CD4-positive, alpha-beta T cell (primary cell): ENCODE data around the gene NASP. TPM values are rescaled to one million over a fixed set of nuclear protein-coding genes. Genes with fewer than 3 reads are reported as not detected.
A peak's percentile ranks its signal among the peaks of the same experiment; 100 is the strongest.

Experiments used
- ATAC-seq: fragments of 200-7000 bp; cut with Tn5 transposase; one replicate; pipeline ENCODE4 v1.10.0; 2022; ENCODE audit warnings: mild to moderate bottlenecking; ENCODE audit not compliant: poor library complexity
- CTCF ChIA-PET: fragments of 350-600 bp; sonication (Branson Sonifier 250); formaldehyde crosslinking; loops from one replicate; lab custom pipeline; 2021; ENCODE audit warnings: antibody characterized with exemption, inconsistent platforms; lab: Charles Lee
- POLR2A ChIA-PET: fragments of 350-600 bp; sonication (Branson Sonifier 250); formaldehyde crosslinking; loops from one replicate; lab custom pipeline; 2021; ENCODE audit warnings: antibody characterized with exemption, inconsistent platforms; lab: Charles Lee
- DNase-seq, 14 experiments: peaks; one replicate each; pipeline ENCODE4 v3.0.0-alpha.2; 2013 to 2020; ENCODE audit warnings: mixed read lengths in 2 of 14
- H3K27ac ChIP-seq, 2 donors: one replicate each; pipeline versions ENCODE4 v1.5.1 to v1.7.0; 2013; ENCODE audit warnings: low read length in 2 of 2, low read depth in 1 of 2, mild to moderate bottlenecking in 1 of 2
- H3K27me3 ChIP-seq, 2 experiments: 1 replicate in 1 of 2; 2 replicates in 1 of 2; pipeline versions ENCODE4 v1.6.1 to v1.7.0; 2013; ENCODE audit warnings: low read length in 2 of 2, control low read depth in 1 of 2, mild to moderate bottlenecking in 1 of 2, moderate library complexity in 1 of 2; ENCODE audit not compliant: insufficient read depth in 2 of 2, control insufficient read depth in 1 of 2
- H3K36me3 ChIP-seq: one replicate; pipeline ENCODE4 v1.6.1; 2013; ENCODE audit warnings: low read length, control low read depth; ENCODE audit not compliant: insufficient read depth
- H3K4me1 ChIP-seq: one replicate; pipeline ENCODE4 v1.6.1; 2013; ENCODE audit warnings: low read length, control low read depth; ENCODE audit not compliant: insufficient read depth
- H3K4me3 ChIP-seq: one replicate; pipeline ENCODE4 v1.5.1; 2013; ENCODE audit warnings: mild to moderate bottlenecking, low read length, moderate library complexity
- H3K9me3 ChIP-seq, 2 experiments: 1 replicate in 1 of 2; 2 replicates in 1 of 2; pipeline versions ENCODE4 v1.6.1 to v1.7.0; 2013; ENCODE audit warnings: low read length in 2 of 2, mild to moderate bottlenecking in 2 of 2, control low read depth in 1 of 2, moderate library complexity in 1 of 2; ENCODE audit not compliant: control insufficient read depth in 1 of 2, insufficient read depth in 1 of 2
- H3K27ac Mint-ChIP-seq: one replicate; pipeline ENCODE4 v1.8.0; 2020; ENCODE audit warnings: mixed read lengths
- H3K27me3 Mint-ChIP-seq: one replicate; pipeline ENCODE4 v1.8.0; 2021; ENCODE audit warnings: mixed read lengths
- H3K36me3 Mint-ChIP-seq: one replicate; pipeline ENCODE4 v1.8.0; 2021; ENCODE audit warnings: low read depth, mixed read lengths
- H3K4me1 Mint-ChIP-seq: one replicate; pipeline ENCODE4 v1.8.0; 2021; ENCODE audit warnings: low read depth, mixed read lengths
- H3K4me3 Mint-ChIP-seq: one replicate; pipeline ENCODE4 v1.8.0; 2020; ENCODE audit warnings: mild to moderate bottlenecking, mixed read lengths
- H3K9me3 Mint-ChIP-seq: one replicate; pipeline ENCODE4 v1.8.0; 2020; ENCODE audit warnings: mixed read lengths
- CTCF ChIP-seq: fragments of 200-600 bp; IDR thresholded peaks from one replicate; pipeline ENCODE4 v1.8.0; 2022; ENCODE audit warnings: antibody characterized with exemption, mild to moderate bottlenecking
- intact Hi-C, 2 experiments: fragments of 100-400 bp; cut with DNase I in 1 of 2; cut with micrococcal nuclease in 1 of 2; formaldehyde crosslinking; loops; one replicate each; pipeline versions ENCODE4 v1.15.1 to v1.9.0; 2023 to 2025; cut with DNase I, micrococcal nuclease
- total RNA-seq, 174 experiments: library from RNA in 2 of 174; stranded (reverse) in 2 of 174; gene quantifications; one replicate each; pipeline ENCODE4 v1.2.3 and lab custom pipeline; 2021 to 2026

NASP gene
- total RNA-seq, 2 experiments from 2014 or later, result 110 to 112 TPM

- Mint-ChIP-seq H3K27me3 (no peaks in the 10 kb centered on the region), H3K9me3 (no peaks in the 10 kb centered on the region), H3K4me3 (no peak overlapping the region), H3K36me3 (peaks cover 86% of the 10 kb centered on the region), H3K27ac (no peak overlapping the region), H3K4me1 (peaks cover 20% of the 10 kb centered on the region)
- Histone ChIP-seq H3K27me3 (no peaks in the 10 kb centered on the region), H3K27ac (no peak overlapping the region), H3K9me3 (no peaks in the 10 kb centered on the region), H3K4me1 (no peaks in the 10 kb centered on the region), H3K4me3 (no peak overlapping the region), H3K36me3 (peaks cover 69% of the 10 kb centered on the region)
- ChIA-PET CTCF (no interaction called here), POLR2A (no interaction called here)
- DNase-seq (no peak), ATAC-seq (no peak)
- TF ChIP-seq CTCF, result no peak
- intact Hi-C loops, result no loop called here
Observed at GRCh38 chr1:45659222-45659621, 75.4 kb downstream of the NASP start.

DNA sequence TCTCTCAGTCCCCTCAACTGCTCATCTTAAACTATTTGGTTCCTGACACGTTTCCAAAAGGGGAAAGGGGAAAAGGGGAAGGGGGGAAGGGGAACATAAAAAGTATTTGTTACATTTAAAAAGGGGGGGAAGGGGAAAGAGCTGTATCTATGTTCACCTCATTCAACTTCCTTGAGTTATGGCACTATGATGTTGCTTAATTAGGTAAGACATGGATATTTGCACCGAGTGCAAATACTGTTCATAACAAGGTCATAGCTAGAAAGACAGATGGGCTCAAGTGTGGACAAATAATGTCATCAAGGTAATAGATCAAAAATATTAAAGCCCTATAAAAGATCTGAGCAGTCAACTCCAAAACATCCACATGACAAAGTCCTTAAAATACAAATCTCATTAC, 76.5 kb downstream of the NASP start:
- peaks cover 24% of the 10 kb centered on the region for H3K4me1 Mint-ChIP-seq
- no peak for TF ChIP-seq CTCF
- H3K36me3 Mint-ChIP-seq, result peaks cover 75% of the 10 kb centered on the region
- Histone ChIP-seq H3K27me3 (no peaks in the 10 kb centered on the region), H3K9me3 (no peaks in the 10 kb centered on the region), H3K4me1 (no peaks in the 10 kb centered on the region), H3K27ac (no peak overlapping the region), H3K4me3 (no peak overlapping the region), H3K36me3 (peaks cover 58% of the 10 kb centered on the region)
- H3K27me3 Mint-ChIP-seq, result no peaks in the 10 kb centered on the region
- no peak for DNase-seq
- intact Hi-C loops, result no loop called here
- no peak overlapping the region for H3K27ac Mint-ChIP-seq
- POLR2A ChIA-PET, result no interaction called here
- H3K9me3 Mint-ChIP-seq, result no peaks in the 10 kb centered on the region
- H3K4me3 Mint-ChIP-seq, result no peak overlapping the region
- ATAC-seq, result no peak
- CTCF ChIA-PET, result no interaction called here

- no peak for TF ChIP-seq CTCF
- intact Hi-C loops, result no loop called here
- Histone ChIP-seq H3K27ac (no peak overlapping the region), H3K4me1 (peaks cover 20% of the 10 kb centered on the region), H3K4me3 (no peak overlapping the region), H3K27me3 (no peaks in the 10 kb centered on the region), H3K36me3 (no peaks in the 10 kb centered on the region), H3K9me3 (no peaks in the 10 kb centered on the region)
- DNase-seq (no peak), ATAC-seq (no peak)
- Mint-ChIP-seq H3K9me3 (no peaks in the 10 kb centered on the region), H3K4me3 (no peak overlapping the region), H3K27ac (peak overlapping the region; percentile 21), H3K4me1 (peaks cover 59% of the 10 kb centered on the region), H3K27me3 (no peaks in the 10 kb centered on the region), H3K36me3 (peaks cover 45% of the 10 kb centered on the region)
- POLR2A ChIA-PET, result no interaction called here
- CTCF ChIA-PET, result no interaction called here
Observed at GRCh38 chr1:45666836-45667235, 83.0 kb downstream of the NASP start.
